Gastrocnemius medialis (tissue), 4 donors: ENCODE results near the gene LRRC28. TPM values are rescaled to one million over a fixed set of nuclear protein-coding genes. Genes with fewer than 3 reads are reported as not detected.

Source experiments
- ATAC-seq, 2 donors: fragments of 150-250 bp; one replicate each; pipeline ENCODE4 v1.9.1; 2016
- DNase-seq, 2 donors: peaks; one replicate each; pipeline ENCODE4 v3.0.0-alpha.2; 2019
- H3K27ac ChIP-seq, 4 donors: fragments of 200-600 bp; sonication (generic); 1 replicate in 1 of 4; 2 replicates in 3 of 4; pipeline ENCODE4 v1.5.1; 2016 to 2018; ENCODE audit warnings: mild to moderate bottlenecking in 2 of 4, moderate library complexity in 1 of 4
- H3K27me3 ChIP-seq, 3 donors: fragments of 200-600 bp; sonication (generic) in 2 of 3; 1 replicate in 1 of 3; 2 replicates in 2 of 3; pipeline versions ENCODE4 v1.5.1 to v1.6.0; 2016 to 2019; ENCODE audit warnings: mild to moderate bottlenecking in 1 of 3, moderate library complexity in 1 of 3
- H3K36me3 ChIP-seq, 2 donors: fragments of 200-600 bp; sonication (generic) in 1 of 2; one replicate each; pipeline ENCODE4 v1.5.1; 2017 to 2018
- H3K4me1 ChIP-seq, 2 donors: fragments of 200-600 bp; sonication (generic) in 1 of 2; one replicate each; pipeline ENCODE4 v1.5.1; 2016 to 2017; ENCODE audit warnings: mild to moderate bottlenecking in 2 of 2
- H3K4me3 ChIP-seq, 4 donors: fragments of 200-600 bp; sonication (generic) in 3 of 4; 1 replicate in 1 of 4; 2 replicates in 3 of 4; pipeline ENCODE4 v1.5.1; 2016 to 2019; ENCODE audit warnings: mild to moderate bottlenecking in 2 of 4
- H3K9me3 ChIP-seq, 3 donors: fragments of 200-600 bp; sonication (generic) in 2 of 3; 1 replicate in 1 of 3; 2 replicates in 2 of 3; pipeline ENCODE4 v1.5.1; 2016 to 2019
- CTCF ChIP-seq, 5 experiments: fragments of 450-650 bp in 3 of 5; fragments of 200-600 bp in 2 of 5; sonication (generic) in 2 of 5; IDR thresholded peaks in 4 of 5; conservative IDR thresholded peaks in 1 of 5; 1 replicate in 4 of 5; 2 replicates in 1 of 5; pipeline ENCODE4 v1.5.1; 2016 to 2019; ENCODE audit warnings: antibody characterized with exemption in 5 of 5, mild to moderate bottlenecking in 3 of 5, moderate library complexity in 3 of 5
- POLR2A ChIP-seq, 2 donors: fragments of 450-650 bp; IDR thresholded peaks; one replicate each; pipeline ENCODE4 v1.6.1; 2017; ENCODE audit warnings: antibody characterized with exemption in 2 of 2, mild to moderate bottlenecking in 2 of 2, moderate library complexity in 2 of 2
- in situ Hi-C, 4 donors: fragments of 200-750 bp; cut with MboI; loops; one replicate each; pipeline versions ENCODE4 v1.15.0 to v1.8.0; 2017; ENCODE audit warnings: low sequenced_read_pairs in 4 of 4
- intact Hi-C: fragments of 100-400 bp; cut with DNase I; formaldehyde crosslinking; loops from one replicate; pipeline ENCODE4 v1.15.1; 2023; ENCODE audit warnings: low total_unique reads
- total RNA-seq, 4 donors: library from RNA; depleted of rRNA; stranded (reverse); fragments of >200 nt; gene quantifications; one replicate each; pipeline versions ENCODE4 v1.1.0 to v1.2.3, GENCODE V29; 2016

The LRRC28 gene
- total RNA-seq, 4 donors from 2014 or later, result 22.0 to 48.5 (median 36.9) TPM

DNA sequence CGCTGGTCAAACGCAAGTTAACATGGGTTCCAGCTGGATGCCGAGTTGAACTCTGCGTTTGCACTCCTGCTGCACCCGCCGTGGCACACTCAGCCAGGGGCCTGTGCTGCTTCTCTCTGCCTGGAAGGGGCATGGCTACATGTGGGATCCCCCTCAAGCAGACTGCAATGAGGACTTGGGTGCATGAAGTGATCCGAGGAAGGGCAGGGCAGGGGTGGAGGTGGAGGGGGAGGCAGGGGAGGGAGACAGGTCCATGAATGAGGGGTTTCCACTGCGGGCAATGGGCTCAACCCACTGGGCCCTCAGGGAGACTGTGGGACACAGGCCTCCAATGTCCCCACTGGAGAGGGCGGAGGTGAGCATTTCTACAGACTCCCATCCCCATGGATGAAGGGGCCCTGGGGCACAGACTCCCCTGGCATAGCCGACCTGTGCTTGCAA, 172.9 kb downstream of the LRRC28 start:
- ATAC-seq (no peak), DNase-seq (no peak)
- no peak overlapping the region for H3K4me3 ChIP-seq
- H3K27ac ChIP-seq, result peak overlapping the region; percentile 72 to 82 (median 76)
- no peaks in the 10 kb centered on the region for H3K27me3 ChIP-seq
- in situ Hi-C loops, result loop anchor here in 2 of 4 donors (25.0 kb wide), 1 partner anchor 288 kb away; no protein-coding TSS in a partner anchor
- H3K4me1 ChIP-seq, result peaks cover 12 to 15% of the 10 kb centered on the region in 2 donors
- H3K36me3 ChIP-seq, result no peaks in the 10 kb centered on the region
- H3K9me3 ChIP-seq, result no peaks in the 10 kb centered on the region
- no peak for TF ChIP-seq CTCF (IDR thresholded peaks at IDR 0.05 in 4 of 5, conservative IDR thresholded peaks at IDR 0.05 in 1 of 5)
- no peak for TF ChIP-seq POLR2A (IDR thresholded peaks at IDR 0.05)
- intact Hi-C loops, result no loop called here

GRCh38 chr15:99424978-99425656, 173.8 kb downstream of the LRRC28 start:
- intact Hi-C loops, result no loop called here
- no peak for TF ChIP-seq POLR2A (IDR thresholded peaks at IDR 0.05)
- TF ChIP-seq CTCF (IDR thresholded peaks at IDR 0.05 in 4 of 5, conservative IDR thresholded peaks at IDR 0.05 in 1 of 5), result no peak
- H3K27ac ChIP-seq, result peak overlapping the region; percentile 72 to 82 (median 76)
- DNase-seq, result no peak
- peak; percentile 82 to 90 for ATAC-seq
- no peak overlapping the region for H3K4me3 ChIP-seq
- peaks cover 12 to 15% of the 10 kb centered on the region in 2 donors for H3K4me1 ChIP-seq
- in situ Hi-C loops, result loop anchor here in 2 of 4 donors (25.0 kb wide), 1 partner anchor 287 kb away; no protein-coding TSS in a partner anchor
- no peaks in the 10 kb centered on the region for H3K9me3 ChIP-seq
- H3K36me3 ChIP-seq, result no peaks in the 10 kb centered on the region
- H3K27me3 ChIP-seq, result no peaks in the 10 kb centered on the region

GRCh38 chr15:99425657-99426301, 174.5 kb downstream of the LRRC28 start:
- intact Hi-C loops, result no loop called here
- Histone ChIP-seq H3K27me3 (no peaks in the 10 kb centered on the region), H3K36me3 (no peaks in the 10 kb centered on the region), H3K9me3 (no peaks in the 10 kb centered on the region), H3K4me1 (peaks cover 12 to 15% of the 10 kb centered on the region in 2 donors), H3K27ac (peak overlapping the region; percentile 72 to 82 (median 76)), H3K4me3 (no peak overlapping the region)
- DNase-seq, result no peak
- peak; percentile 55 to 60 for ATAC-seq
- in situ Hi-C loops, result no loop called here
- TF ChIP-seq POLR2A (IDR thresholded peaks at IDR 0.05) (no peak), CTCF (IDR thresholded peaks at IDR 0.05 in 4 of 5, conservative IDR thresholded peaks at IDR 0.05 in 1 of 5) (no peak)

GRCh38 chr15:99426431-99427105, 175.3 kb downstream of the LRRC28 start:
- DNase-seq, result no peak
- in situ Hi-C loops, result no loop called here

More at GRCh38 chr15:99426431-99427105, 175.3 kb downstream of the LRRC28 start:
- H3K9me3 ChIP-seq, result no peaks in the 10 kb centered on the region
- intact Hi-C loops, result no loop called here
- no peak for ATAC-seq
- no peaks in the 10 kb centered on the region for H3K27me3 ChIP-seq
- no peak overlapping the region for H3K4me3 ChIP-seq
- H3K4me1 ChIP-seq, result peaks cover 12 to 15% of the 10 kb centered on the region in 2 donors
- TF ChIP-seq CTCF (IDR thresholded peaks at IDR 0.05 in 4 of 5, conservative IDR thresholded peaks at IDR 0.05 in 1 of 5), result no peak
- TF ChIP-seq POLR2A (IDR thresholded peaks at IDR 0.05), result no peak
- peak overlapping the region; percentile 72 to 82 (median 76) for H3K27ac ChIP-seq
- no peaks in the 10 kb centered on the region for H3K36me3 ChIP-seq
